HG02981 (cell line): ENCODE measurements around the gene TUG1.

ENCODE experiments used
- ATAC-seq: cut with Tn5 transposase; IDR thresholded peaks from one replicate; pipeline ENCODE4 v1.9.1; 2021; ENCODE audit warnings: mild to moderate bottlenecking, moderate library complexity; ENCODE audit not compliant: unreplicated experiment

Gene TUG1

DNA sequence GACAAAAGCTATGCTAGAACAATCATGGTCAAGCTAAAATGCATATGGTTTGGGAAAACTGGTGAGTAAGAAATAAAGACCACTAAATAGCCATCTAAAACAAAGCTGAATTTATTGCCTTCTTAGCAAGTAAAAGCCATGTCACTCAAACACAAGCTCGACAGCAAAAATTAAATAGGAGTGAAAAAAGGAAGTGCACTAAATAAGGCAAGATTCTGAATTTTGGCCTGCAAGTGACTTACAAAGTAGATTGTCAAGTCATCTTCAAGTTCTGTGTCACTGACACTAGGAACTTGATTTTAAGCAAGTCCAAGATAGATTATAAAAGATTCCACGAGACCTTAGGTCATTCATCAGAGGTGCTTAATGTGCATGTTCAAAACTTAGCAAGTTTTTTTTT is 27.4 kb downstream of the TUG1 start:
- ATAC-seq: no peak

DNA sequence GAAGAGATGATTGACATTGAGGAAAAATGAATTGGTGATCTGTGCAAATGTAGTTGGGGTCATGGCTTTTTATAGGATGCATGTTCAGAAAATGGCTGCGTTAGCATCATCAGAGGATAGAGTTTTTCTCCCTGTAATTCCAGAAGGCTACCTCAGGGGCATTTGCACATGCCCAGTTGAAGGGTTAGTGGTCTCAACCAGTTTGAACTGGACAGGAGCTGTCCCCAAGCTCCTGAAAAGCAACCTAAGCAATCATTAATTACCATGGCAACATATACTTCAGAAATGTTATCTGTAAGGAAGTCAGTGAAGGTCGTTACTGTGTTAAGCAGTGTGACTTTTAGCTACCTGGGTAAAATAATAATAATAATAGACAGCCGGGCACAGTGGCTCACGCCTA is 29.3 kb downstream of the TUG1 start:
- ATAC-seq: no peak

DNA sequence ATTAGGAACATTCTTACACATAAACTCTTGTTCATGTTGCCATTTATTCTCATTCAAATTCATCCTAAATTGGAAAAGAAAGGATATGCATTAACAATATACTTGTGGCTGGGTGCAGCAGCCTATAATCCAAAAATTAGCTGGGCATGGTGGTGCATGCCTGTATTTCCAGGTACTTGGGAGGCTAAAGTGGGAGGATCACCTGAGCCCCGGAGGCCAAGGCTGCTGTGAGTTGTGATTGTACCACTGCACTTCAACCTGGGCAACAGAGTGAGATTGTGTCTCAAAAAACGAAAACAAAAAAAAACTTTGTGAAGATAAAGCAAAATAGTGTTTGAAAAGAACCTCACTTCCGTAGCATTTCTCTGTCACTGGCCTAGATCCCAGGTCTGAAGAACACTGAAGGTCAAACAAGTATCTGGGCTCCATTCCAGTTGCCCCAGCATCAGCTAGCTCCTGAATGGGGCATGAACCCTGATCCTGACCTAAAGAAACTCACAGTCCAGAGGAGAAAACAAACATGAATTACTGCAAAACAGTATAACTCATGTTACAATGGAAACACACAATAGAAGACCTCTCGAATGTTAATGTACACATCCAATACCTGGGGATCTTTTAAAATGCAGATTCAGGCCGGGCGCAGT is 32.2 kb downstream of the TUG1 start:
- no peak for ATAC-seq

DNA sequence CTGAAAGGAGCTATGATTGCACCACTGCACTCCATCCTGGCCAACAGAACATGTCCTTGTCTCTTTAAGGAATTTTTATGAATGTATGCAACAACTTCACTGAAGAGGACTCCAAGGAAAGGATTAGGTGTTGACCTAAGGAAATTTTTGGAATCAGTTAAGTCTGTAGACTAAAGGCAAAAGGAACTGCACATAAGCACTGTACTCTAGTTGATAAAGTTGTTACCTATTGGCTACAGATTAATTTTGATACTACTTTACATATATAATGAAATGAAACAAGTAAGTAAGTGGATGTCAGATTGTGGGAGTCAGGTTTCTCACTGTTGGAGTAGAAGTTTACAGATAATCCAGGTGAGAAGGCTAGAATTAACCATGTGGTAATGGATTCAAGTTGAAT is 36.5 kb downstream of the TUG1 start:
- no peak for ATAC-seq

DNA sequence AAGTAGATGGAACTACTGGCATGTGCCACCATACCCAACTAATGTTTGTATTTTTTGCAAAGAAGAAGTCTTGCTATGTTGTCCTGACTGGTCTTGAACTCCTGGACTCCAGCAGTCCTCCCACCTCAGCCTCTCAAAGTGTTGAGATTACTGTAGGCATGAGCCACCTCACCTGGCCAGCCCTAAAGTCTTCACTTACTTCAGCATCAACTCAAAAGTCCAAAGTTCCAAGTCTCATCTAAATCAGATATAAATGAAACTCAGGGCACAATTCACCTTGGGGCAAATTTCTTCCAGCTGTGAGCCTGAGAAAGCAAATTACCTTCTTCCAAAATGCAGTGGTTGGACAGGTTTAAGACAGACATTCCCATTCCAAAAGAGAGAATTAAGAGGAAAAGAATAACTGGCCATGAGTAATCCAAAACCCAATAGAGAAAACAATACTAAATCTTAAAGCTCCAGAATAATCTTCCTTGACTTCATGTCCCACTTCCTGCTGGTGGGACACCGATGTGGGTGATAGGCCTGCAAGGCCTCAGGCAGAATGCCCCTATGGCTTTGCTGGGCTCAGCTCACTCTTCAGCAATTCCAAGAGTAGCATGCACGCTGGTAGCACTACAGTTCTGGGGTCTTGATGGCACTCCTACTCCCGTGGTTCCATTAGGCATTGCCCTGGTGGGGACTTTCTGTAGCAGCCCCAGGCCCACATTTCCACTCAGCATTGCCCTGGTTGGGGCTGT is 50.3 kb downstream of the TUG1 start:
- ATAC-seq: no peak

DNA sequence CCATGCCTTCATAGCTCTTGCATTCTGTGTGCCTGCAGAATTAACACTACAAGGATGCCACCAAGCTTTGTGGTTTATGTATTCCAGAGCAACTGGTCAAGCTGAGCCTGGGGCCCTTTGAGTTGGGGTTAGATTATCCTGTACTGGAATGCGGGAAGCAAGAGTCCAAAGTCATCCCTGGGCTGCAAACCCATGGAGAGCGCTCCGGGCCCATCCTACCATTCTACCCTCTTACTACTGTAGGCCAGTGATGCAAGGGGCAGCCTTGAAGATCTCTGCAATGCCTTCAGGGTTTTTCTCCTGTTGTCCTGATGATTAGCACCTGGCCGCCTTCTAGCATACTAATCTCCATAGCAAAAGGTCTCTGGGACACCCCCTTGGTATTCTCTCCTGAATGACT is 51.3 kb downstream of the TUG1 start:
- ATAC-seq: no peak

DNA sequence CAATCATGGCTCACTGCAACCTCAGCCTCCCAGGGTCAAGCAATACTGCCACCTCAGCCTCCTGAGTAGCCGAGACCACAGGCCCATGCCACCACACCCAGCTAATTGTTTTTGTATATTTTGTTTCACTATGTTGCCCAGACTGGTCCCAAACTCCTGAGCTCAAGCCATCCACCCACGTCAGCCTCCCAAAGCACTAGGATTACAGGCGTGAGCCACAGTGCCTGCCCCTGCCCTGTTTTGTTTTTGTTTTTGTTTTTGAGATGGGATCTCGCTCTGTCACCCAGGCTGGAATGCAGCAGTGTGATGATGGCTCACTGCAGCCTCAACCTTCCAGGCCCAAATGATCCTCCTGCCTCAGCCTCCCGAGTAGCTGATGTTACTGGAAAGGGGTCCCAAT is 53.5 kb downstream of the TUG1 start:
- no peak for ATAC-seq
